GM23338 (cell line): Measurements from ENCODE around the gene TMEM25. TPM values are rescaled to one million over a fixed set of nuclear protein-coding genes. Genes with fewer than 3 reads are reported as not detected.

Experiments
- ATAC-seq: fragments of 200-7000 bp; cut with Tn5 transposase; 3 replicates; pipeline ENCODE4 v1.9.1; 2020
- DNase-seq: peaks from one replicate; pipeline ENCODE4 v3.0.0-alpha.2; 2015; ENCODE audit warnings: low spot score
- H2AFZ ChIP-seq: fragments of 200-600 bp; sonication (generic); 2 replicates; pipeline ENCODE4 v1.8.0; 2016; ENCODE audit warnings: antibody characterized with exemption, mild to moderate bottlenecking, moderate library complexity
- H3F3A ChIP-seq: fragments of 200-600 bp; sonication (generic); replicated peaks from 2 replicates; pipeline ENCODE4 v1.8.0; 2017; ENCODE audit warnings: antibody characterized with exemption, mixed run types, low read depth
- H3K27ac ChIP-seq: fragments of 200-600 bp; sonication (generic); 2 replicates; pipeline ENCODE4 v1.6.1; 2016; ENCODE audit warnings: low read depth
- H3K27me3 ChIP-seq: fragments of 200-600 bp; sonication (generic); 2 replicates; pipeline ENCODE4 v1.8.0; 2016; ENCODE audit warnings: mild to moderate bottlenecking, mixed run types, moderate library complexity; ENCODE audit not compliant: insufficient read depth
- H3K36me3 ChIP-seq: fragments of 200-600 bp; sonication (generic); 2 replicates; pipeline ENCODE4 v1.8.0; 2016; ENCODE audit warnings: mild to moderate bottlenecking; ENCODE audit not compliant: insufficient read depth
- H3K4me1 ChIP-seq: fragments of 200-600 bp; sonication (generic); 2 replicates; pipeline ENCODE4 v1.8.0; 2016; ENCODE audit warnings: mild to moderate bottlenecking, moderate library complexity; ENCODE audit not compliant: insufficient read depth
- H3K4me2 ChIP-seq: fragments of 200-600 bp; sonication (generic); 2 replicates; pipeline ENCODE4 v1.7.1; 2017; ENCODE audit warnings: mixed run types
- H3K4me3 ChIP-seq: fragments of 200-600 bp; sonication (generic); 2 replicates; pipeline ENCODE4 v1.6.1; 2016; ENCODE audit warnings: mixed run types
- H3K79me2 ChIP-seq: fragments of 200-600 bp; sonication (generic); replicated peaks from 2 replicates; pipeline ENCODE4 v1.8.0; 2017; ENCODE audit warnings: mild to moderate bottlenecking; ENCODE audit not compliant: insufficient read depth
- H3K9me2 ChIP-seq: fragments of 200-600 bp; sonication (generic); 2 replicates; pipeline ENCODE4 v1.8.0; 2017; ENCODE audit not compliant: insufficient read depth
- H4K20me1 ChIP-seq: fragments of 200-600 bp; sonication (generic); replicated peaks from 2 replicates; pipeline ENCODE4 v1.8.0; 2017; ENCODE audit warnings: mild to moderate bottlenecking; ENCODE audit not compliant: insufficient read depth
- H3K27ac Mint-ChIP-seq: 2 replicates; pipeline ENCODE4 v1.8.0; 2020; ENCODE audit warnings: inconsistent platforms, mild to moderate bottlenecking, moderate library complexity, mixed read lengths
- H3K27me3 Mint-ChIP-seq: 3 replicates; pipeline ENCODE4 v1.8.0; 2022; ENCODE audit warnings: low read depth, mild to moderate bottlenecking, moderate library complexity, mixed read lengths, inconsistent platforms; ENCODE audit not compliant: insufficient read depth, poor library complexity
- H3K36me3 Mint-ChIP-seq: 3 replicates; pipeline ENCODE4 v1.8.0; 2021; ENCODE audit warnings: low read depth, mild to moderate bottlenecking, inconsistent platforms, moderate library complexity, mixed read lengths
- H3K4me1 Mint-ChIP-seq: 3 replicates; pipeline ENCODE4 v1.8.0; 2020; ENCODE audit warnings: mild to moderate bottlenecking, inconsistent platforms, mixed read lengths
- H3K4me3 Mint-ChIP-seq: 3 replicates; pipeline ENCODE4 v1.8.0; 2021; ENCODE audit warnings: moderate library complexity, mild to moderate bottlenecking, inconsistent platforms, mixed read lengths
- H3K9me3 Mint-ChIP-seq: 3 replicates; pipeline ENCODE4 v1.8.0; 2020; ENCODE audit warnings: moderate library complexity, mild to moderate bottlenecking, inconsistent platforms, mixed read lengths
- CREB1 ChIP-seq: fragments of 250-450 bp; sonication (Bioruptor Pico); IDR thresholded peaks from 2 replicates; pipeline ENCODE4 v1.5.0; 2020; ENCODE audit warnings: low read depth, mild to moderate bottlenecking, moderate library complexity
- EZH2 ChIP-seq: fragments of 200-600 bp; sonication (generic); IDR thresholded peaks from one replicate; pipeline ENCODE4 v1.8.0; 2017; ENCODE audit warnings: antibody characterized with exemption, mild to moderate bottlenecking, low read depth; ENCODE audit not compliant: unreplicated experiment
- EZH2phosphoT487 ChIP-seq: fragments of 200-600 bp; sonication (generic); IDR thresholded peaks from one replicate; pipeline ENCODE4 v1.8.1; 2018; ENCODE audit warnings: antibody characterized with exemption; ENCODE audit not compliant: unreplicated experiment
- JUNB ChIP-seq: IDR thresholded peaks from one replicate; pipeline ENCODE4 v1.6.1; 2016; ENCODE audit warnings: antibody characterized with exemption; ENCODE audit not compliant: unreplicated experiment
- NANOG ChIP-seq: IDR thresholded peaks from 2 replicates; pipeline ENCODE4 v1.6.1; 2016; ENCODE audit warnings: antibody characterized with exemption, borderline replicate concordance
- POLR2AphosphoS5 ChIP-seq: IDR thresholded peaks from 2 replicates; pipeline ENCODE4 v1.6.1; 2016; ENCODE audit warnings: antibody characterized with exemption, low read depth
- STAT1 ChIP-seq: IDR thresholded peaks from one replicate; pipeline ENCODE4 v1.6.1; 2016; ENCODE audit warnings: antibody characterized with exemption; ENCODE audit not compliant: unreplicated experiment
- ZNF114 ChIP-seq: fragments of 250-450 bp; sonication (Bioruptor Pico); IDR thresholded peaks from 2 replicates; pipeline ENCODE4 v1.5.0; 2020; ENCODE audit warnings: mild to moderate bottlenecking, moderate library complexity
- ZNF331 ChIP-seq: fragments of 250-450 bp; sonication (Bioruptor Pico); IDR thresholded peaks from 2 replicates; pipeline ENCODE4 v1.5.0; 2020; ENCODE audit warnings: low read depth, mild to moderate bottlenecking, moderate library complexity
- polyA plus RNA-seq: library from polyadenylated mRNA; unstranded; fragments of >200 nt; fragmentation: Nextera tagmentation; extraction: Ambion mirVana; gene quantifications from 2 replicates; pipeline ENCODE4 v1.2.1, GENCODE V29; 2016
- total RNA-seq: library from RNA; depleted of rRNA; stranded (reverse); fragments of >200 nt; shearing (Covaris generic); gene quantifications from 2 replicates; pipeline ENCODE4 v1.2.3, GENCODE V29; 2014
- TF ChIP-seq, protein P1 (sequence below): fragments of 250-450 bp; sonication (Bioruptor Pico); IDR thresholded peaks from 2 replicates; pipeline ENCODE4 v1.5.0; 2020; ENCODE audit warnings: mild to moderate bottlenecking, moderate library complexity
- TF ChIP-seq, protein P2 (sequence below), 2 experiments: fragments of 200-600 bp in 1 of 2; sonication (generic) in 1 of 2; conservative IDR thresholded peaks; 2 replicates each; pipeline versions ENCODE4 v1.5.1 to v1.6.1; 2016 to 2017; ENCODE audit warnings: antibody characterized with exemption in 2 of 2, low read depth in 2 of 2, mild to moderate bottlenecking in 2 of 2, moderate library complexity in 1 of 2
- TF ChIP-seq, protein P3 (sequence below): IDR thresholded peaks from one replicate; pipeline ENCODE4 v1.6.1; 2018; ENCODE audit warnings: antibody characterized with exemption; ENCODE audit not compliant: unreplicated experiment
- TF ChIP-seq, protein P4 (sequence below): IDR thresholded peaks from 2 replicates; pipeline ENCODE4 v1.6.1; 2016; ENCODE audit warnings: antibody characterized with exemption

TMEM25 gene
- total and polyA plus RNA-seq, 2 experiments from 2014 or later, result 11.7 to 17.7 TPM

DNA sequence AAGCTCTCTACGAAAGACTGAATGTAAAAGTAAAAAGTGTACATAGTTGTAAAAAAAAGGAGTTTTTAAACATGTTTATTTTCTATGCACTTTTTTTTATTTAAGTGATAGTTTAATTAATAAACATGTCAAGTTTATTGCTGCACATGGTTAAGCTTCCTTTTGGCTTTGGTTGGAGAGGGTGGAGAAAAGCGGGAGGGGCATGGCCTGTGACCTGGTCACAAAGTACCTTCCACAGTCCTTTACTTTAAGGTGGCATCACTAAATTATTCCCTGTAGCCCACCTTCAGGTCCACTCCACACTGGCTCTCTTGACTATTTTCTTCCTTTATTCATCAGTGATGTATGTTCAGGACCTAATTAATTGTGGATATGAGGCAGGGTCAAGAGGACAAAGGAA, 4.3 kb upstream of the TMEM25 start:
- no peak overlapping the region for H3K27ac Mint-ChIP-seq
- Histone ChIP-seq H3K79me2 (no peaks in the 10 kb centered on the region), H3K27me3 (peaks cover 6% of the 10 kb centered on the region; the same call in 1 of the 2 replicates), H3F3A (peaks cover 39% of the 10 kb centered on the region; the same call in 1 of the 2 replicates), H3K9me2 (no peaks in the 10 kb centered on the region; the same call in 1 of the 2 replicates), H3K4me3 (no peak overlapping the region), H4K20me1 (peaks cover 12% of the 10 kb centered on the region), H3K27ac (peak overlapping the region; percentile 71; the same call in 1 of the 2 replicates), H3K36me3 (peaks cover 13% of the 10 kb centered on the region), H2AFZ (no peak overlapping the region), H3K4me2 (peak overlapping the region; percentile 10; the same call in 1 of the 2 replicates), H3K4me1 (peaks cover 13% of the 10 kb centered on the region; the same call in 1 of the 2 replicates)
- DNase-seq (no peak), ATAC-seq (no peak)
- peaks cover 11% of the 10 kb centered on the region for H3K27me3 Mint-ChIP-seq
- H3K4me1 Mint-ChIP-seq, result peaks cover 25% of the 10 kb centered on the region
- TF ChIP-seq, protein P1, sequence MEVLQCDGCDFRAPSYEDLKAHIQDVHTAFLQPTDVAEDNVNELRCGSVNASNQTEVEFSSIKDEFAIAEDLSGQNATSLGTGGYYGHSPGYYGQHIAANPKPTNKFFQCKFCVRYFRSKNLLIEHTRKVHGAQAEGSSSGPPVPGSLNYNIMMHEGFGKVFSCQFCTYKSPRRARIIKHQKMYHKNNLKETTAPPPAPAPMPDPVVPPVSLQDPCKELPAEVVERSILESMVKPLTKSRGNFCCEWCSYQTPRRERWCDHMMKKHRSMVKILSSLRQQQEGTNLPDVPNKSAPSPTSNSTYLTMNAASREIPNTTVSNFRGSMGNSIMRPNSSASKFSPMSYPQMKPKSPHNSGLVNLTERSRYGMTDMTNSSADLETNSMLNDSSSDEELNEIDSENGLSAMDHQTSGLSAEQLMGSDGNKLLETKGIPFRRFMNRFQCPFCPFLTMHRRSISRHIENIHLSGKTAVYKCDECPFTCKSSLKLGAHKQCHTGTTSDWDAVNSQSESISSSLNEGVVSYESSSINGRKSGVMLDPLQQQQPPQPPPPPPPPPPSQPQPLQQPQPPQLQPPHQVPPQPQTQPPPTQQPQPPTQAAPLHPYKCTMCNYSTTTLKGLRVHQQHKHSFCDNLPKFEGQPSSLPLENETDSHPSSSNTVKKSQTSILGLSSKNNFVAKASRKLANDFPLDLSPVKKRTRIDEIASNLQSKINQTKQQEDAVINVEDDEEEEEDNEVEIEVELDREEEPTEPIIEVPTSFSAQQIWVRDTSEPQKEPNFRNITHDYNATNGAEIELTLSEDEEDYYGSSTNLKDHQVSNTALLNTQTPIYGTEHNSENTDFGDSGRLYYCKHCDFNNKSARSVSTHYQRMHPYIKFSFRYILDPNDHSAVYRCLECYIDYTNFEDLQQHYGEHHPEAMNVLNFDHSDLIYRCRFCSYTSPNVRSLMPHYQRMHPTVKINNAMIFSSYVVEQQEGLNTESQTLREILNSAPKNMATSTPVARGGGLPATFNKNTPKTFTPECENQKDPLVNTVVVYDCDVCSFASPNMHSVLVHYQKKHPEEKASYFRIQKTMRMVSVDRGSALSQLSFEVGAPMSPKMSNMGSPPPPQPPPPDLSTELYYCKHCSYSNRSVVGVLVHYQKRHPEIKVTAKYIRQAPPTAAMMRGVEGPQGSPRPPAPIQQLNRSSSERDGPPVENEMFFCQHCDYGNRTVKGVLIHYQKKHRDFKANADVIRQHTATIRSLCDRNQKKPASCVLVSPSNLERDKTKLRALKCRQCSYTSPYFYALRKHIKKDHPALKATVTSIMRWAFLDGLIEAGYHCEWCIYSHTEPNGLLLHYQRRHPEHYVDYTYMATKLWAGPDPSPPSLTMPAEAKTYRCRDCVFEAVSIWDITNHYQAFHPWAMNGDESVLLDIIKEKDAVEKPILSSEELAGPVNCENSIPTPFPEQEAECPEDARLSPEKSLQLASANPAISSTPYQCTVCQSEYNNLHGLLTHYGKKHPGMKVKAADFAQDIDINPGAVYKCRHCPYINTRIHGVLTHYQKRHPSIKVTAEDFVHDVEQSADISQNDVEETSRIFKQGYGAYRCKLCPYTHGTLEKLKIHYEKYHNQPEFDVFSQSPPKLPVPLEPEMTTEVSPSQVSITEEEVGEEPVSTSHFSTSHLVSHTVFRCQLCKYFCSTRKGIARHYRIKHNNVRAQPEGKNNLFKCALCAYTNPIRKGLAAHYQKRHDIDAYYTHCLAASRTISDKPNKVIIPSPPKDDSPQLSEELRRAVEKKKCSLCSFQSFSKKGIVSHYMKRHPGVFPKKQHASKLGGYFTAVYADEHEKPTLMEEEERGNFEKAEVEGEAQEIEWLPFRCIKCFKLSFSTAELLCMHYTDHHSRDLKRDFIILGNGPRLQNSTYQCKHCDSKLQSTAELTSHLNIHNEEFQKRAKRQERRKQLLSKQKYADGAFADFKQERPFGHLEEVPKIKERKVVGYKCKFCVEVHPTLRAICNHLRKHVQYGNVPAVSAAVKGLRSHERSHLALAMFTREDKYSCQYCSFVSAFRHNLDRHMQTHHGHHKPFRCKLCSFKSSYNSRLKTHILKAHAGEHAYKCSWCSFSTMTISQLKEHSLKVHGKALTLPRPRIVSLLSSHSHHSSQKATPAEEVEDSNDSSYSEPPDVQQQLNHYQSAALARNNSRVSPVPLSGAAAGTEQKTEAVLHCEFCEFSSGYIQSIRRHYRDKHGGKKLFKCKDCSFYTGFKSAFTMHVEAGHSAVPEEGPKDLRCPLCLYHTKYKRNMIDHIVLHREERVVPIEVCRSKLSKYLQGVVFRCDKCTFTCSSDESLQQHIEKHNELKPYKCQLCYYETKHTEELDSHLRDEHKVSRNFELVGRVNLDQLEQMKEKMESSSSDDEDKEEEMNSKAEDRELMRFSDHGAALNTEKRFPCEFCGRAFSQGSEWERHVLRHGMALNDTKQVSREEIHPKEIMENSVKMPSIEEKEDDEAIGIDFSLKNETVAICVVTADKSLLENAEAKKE, result no peak
- TF ChIP-seq NANOG, result no peak
- TF ChIP-seq EZH2phosphoT487, result no peak
- TF ChIP-seq, protein P2, sequence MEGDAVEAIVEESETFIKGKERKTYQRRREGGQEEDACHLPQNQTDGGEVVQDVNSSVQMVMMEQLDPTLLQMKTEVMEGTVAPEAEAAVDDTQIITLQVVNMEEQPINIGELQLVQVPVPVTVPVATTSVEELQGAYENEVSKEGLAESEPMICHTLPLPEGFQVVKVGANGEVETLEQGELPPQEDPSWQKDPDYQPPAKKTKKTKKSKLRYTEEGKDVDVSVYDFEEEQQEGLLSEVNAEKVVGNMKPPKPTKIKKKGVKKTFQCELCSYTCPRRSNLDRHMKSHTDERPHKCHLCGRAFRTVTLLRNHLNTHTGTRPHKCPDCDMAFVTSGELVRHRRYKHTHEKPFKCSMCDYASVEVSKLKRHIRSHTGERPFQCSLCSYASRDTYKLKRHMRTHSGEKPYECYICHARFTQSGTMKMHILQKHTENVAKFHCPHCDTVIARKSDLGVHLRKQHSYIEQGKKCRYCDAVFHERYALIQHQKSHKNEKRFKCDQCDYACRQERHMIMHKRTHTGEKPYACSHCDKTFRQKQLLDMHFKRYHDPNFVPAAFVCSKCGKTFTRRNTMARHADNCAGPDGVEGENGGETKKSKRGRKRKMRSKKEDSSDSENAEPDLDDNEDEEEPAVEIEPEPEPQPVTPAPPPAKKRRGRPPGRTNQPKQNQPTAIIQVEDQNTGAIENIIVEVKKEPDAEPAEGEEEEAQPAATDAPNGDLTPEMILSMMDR (conservative IDR thresholded peaks at IDR 0.05; ENCODE audit: low read depth in 2 of 2), result no peak
- TF ChIP-seq ZNF114 (CRISPR knock-in tag), result no peak
- TF ChIP-seq, protein P3, sequence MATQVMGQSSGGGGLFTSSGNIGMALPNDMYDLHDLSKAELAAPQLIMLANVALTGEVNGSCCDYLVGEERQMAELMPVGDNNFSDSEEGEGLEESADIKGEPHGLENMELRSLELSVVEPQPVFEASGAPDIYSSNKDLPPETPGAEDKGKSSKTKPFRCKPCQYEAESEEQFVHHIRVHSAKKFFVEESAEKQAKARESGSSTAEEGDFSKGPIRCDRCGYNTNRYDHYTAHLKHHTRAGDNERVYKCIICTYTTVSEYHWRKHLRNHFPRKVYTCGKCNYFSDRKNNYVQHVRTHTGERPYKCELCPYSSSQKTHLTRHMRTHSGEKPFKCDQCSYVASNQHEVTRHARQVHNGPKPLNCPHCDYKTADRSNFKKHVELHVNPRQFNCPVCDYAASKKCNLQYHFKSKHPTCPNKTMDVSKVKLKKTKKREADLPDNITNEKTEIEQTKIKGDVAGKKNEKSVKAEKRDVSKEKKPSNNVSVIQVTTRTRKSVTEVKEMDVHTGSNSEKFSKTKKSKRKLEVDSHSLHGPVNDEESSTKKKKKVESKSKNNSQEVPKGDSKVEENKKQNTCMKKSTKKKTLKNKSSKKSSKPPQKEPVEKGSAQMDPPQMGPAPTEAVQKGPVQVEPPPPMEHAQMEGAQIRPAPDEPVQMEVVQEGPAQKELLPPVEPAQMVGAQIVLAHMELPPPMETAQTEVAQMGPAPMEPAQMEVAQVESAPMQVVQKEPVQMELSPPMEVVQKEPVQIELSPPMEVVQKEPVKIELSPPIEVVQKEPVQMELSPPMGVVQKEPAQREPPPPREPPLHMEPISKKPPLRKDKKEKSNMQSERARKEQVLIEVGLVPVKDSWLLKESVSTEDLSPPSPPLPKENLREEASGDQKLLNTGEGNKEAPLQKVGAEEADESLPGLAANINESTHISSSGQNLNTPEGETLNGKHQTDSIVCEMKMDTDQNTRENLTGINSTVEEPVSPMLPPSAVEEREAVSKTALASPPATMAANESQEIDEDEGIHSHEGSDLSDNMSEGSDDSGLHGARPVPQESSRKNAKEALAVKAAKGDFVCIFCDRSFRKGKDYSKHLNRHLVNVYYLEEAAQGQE, result no peak
- TF ChIP-seq JUNB, result no peak
- no peak for TF ChIP-seq EZH2
- no peak for TF ChIP-seq CREB1 (CRISPR knock-in tag)
- TF ChIP-seq POLR2AphosphoS5, result no peak
- TF ChIP-seq, protein P4, sequence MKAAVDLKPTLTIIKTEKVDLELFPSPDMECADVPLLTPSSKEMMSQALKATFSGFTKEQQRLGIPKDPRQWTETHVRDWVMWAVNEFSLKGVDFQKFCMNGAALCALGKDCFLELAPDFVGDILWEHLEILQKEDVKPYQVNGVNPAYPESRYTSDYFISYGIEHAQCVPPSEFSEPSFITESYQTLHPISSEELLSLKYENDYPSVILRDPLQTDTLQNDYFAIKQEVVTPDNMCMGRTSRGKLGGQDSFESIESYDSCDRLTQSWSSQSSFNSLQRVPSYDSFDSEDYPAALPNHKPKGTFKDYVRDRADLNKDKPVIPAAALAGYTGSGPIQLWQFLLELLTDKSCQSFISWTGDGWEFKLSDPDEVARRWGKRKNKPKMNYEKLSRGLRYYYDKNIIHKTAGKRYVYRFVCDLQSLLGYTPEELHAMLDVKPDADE, result no peak
- TF ChIP-seq ZNF331, result no peak
- TF ChIP-seq STAT1, result no peak
- no peaks in the 10 kb centered on the region; the same call in 2 of the 3 replicates for H3K9me3 Mint-ChIP-seq
- H3K4me3 Mint-ChIP-seq, result no peak overlapping the region
- peaks cover 30% of the 10 kb centered on the region for H3K36me3 Mint-ChIP-seq
